IMR-90 (cell line): ENCODE data around the gene HMGA1. TPM values are rescaled to one million over a fixed set of nuclear protein-coding genes. Genes with fewer than 3 reads are reported as not detected.

Source experiments
- ATAC-seq: fragments of 200-7000 bp; cut with Tn5 transposase; 2 replicates; pipeline ENCODE4 v1.9.1; 2020; ENCODE audit warnings: low read depth, mild to moderate bottlenecking, moderate library complexity
- BruUV-seq: library from RNA; stranded (reverse); fragments of 400-500 nt; replicated peaks from 2 replicates; lab custom pipeline; 2021; lab: Mats Ljungman, UMichigan
- CTCF ChIA-PET: fragments of 300-600 bp; formaldehyde crosslinking; extraction: SDS; loops from one replicate; lab custom pipeline; 2021; ENCODE audit warnings: antibody characterized with exemption; lab: Yijun Ruan, JAX
- POLR2A ChIA-PET: fragments of 300-600 bp; sonication (Branson Sonifier 250); formaldehyde crosslinking; loops from one replicate; lab custom pipeline; 2022; ENCODE audit warnings: antibody characterized with exemption; ENCODE audit not compliant: unreplicated experiment; lab: Charles Lee
- DNase-seq: peaks from one replicate; pipeline ENCODE4 v3.0.0; 2013
- H2AFZ ChIP-seq: replicated peaks from 2 replicates; pipeline ENCODE3; 2013; ENCODE audit warnings: low read length, mild to moderate bottlenecking; ENCODE audit not compliant: poor library complexity
- H2AK5ac ChIP-seq: 2 replicates; pipeline ENCODE4 v1.6.1; 2013; ENCODE audit warnings: low read depth, low read length, inconsistent platforms
- H2AK9ac ChIP-seq: replicated peaks from 2 replicates; pipeline ENCODE3; 2013; ENCODE audit warnings: mild to moderate bottlenecking, low read depth, low read length, moderate library complexity; ENCODE audit not compliant: poor library complexity
- H2BK120ac ChIP-seq: 2 replicates; pipeline ENCODE4 v1.6.1; 2013; ENCODE audit warnings: low read depth, low read length, inconsistent platforms
- H2BK15ac ChIP-seq: 3 replicates; pipeline ENCODE4 v1.6.1; 2013; ENCODE audit warnings: low read depth, low read length, inconsistent platforms
- H2BK20ac ChIP-seq: 2 replicates; pipeline ENCODE4 v1.6.1; 2013; ENCODE audit warnings: low read depth, mild to moderate bottlenecking, inconsistent platforms, low read length, moderate library complexity
- H2BK5ac ChIP-seq: 2 replicates; pipeline ENCODE4 v1.6.1; 2013; ENCODE audit warnings: mild to moderate bottlenecking, low read depth, low read length, inconsistent platforms; ENCODE audit not compliant: poor library complexity, severe bottlenecking
- H3K14ac ChIP-seq: replicated peaks from 2 replicates; pipeline ENCODE4 v1.6.1; 2013; ENCODE audit warnings: low read depth, low read length, inconsistent platforms
- H3K18ac ChIP-seq: 2 replicates; pipeline ENCODE4 v1.6.1; 2013; ENCODE audit warnings: low read depth, low read length, control low read depth
- H3K23ac ChIP-seq: 2 replicates; pipeline ENCODE4 v1.6.1; 2013; ENCODE audit warnings: low read depth, low read length, inconsistent platforms
- H3K27ac ChIP-seq: 2 replicates; pipeline ENCODE4 v1.5.1; 2013; ENCODE audit warnings: mild to moderate bottlenecking, control low read depth, low read length; ENCODE audit not compliant: insufficient read depth
- H3K27me3 ChIP-seq: 2 replicates; pipeline ENCODE4 v1.6.1; 2013; ENCODE audit warnings: low read length; ENCODE audit not compliant: control insufficient read depth, insufficient read depth
- H3K36me3 ChIP-seq: 2 replicates; pipeline ENCODE4 v1.6.1; 2013; ENCODE audit warnings: low read length, mixed read lengths; ENCODE audit not compliant: control insufficient read depth, insufficient read depth
- H3K4ac ChIP-seq: 2 replicates; pipeline ENCODE4 v1.6.1; 2013; ENCODE audit warnings: low read depth, low read length, inconsistent platforms
- H3K4me1 ChIP-seq: 2 replicates; pipeline ENCODE4 v1.6.1; 2013; ENCODE audit warnings: low read length, mixed read lengths; ENCODE audit not compliant: control insufficient read depth, insufficient read depth
- H3K4me2 ChIP-seq: 2 replicates; pipeline ENCODE4 v1.6.1; 2013; ENCODE audit warnings: low read depth, mild to moderate bottlenecking, control low read depth, low read length, moderate library complexity
- H3K4me3 ChIP-seq: 2 replicates; pipeline ENCODE4 v1.5.1; 2013; ENCODE audit warnings: low read depth, mild to moderate bottlenecking, control low read depth, low read length, moderate library complexity; ENCODE audit not compliant: insufficient read depth
- H3K56ac ChIP-seq: 2 replicates; pipeline ENCODE4 v1.6.1; 2013; ENCODE audit warnings: low read length, inconsistent platforms; ENCODE audit not compliant: insufficient read depth; ENCODE audit errors: extremely low read depth
- H3K79me1 ChIP-seq, 2 experiments: 2 replicates each; pipeline ENCODE4 v1.6.1; 2013; ENCODE audit warnings: low read length in 2 of 2, inconsistent platforms in 1 of 2, low read depth in 1 of 2
- H3K9ac ChIP-seq: 2 replicates; pipeline ENCODE4 v1.6.1; 2013; ENCODE audit warnings: low read depth, low read length, control low read depth
- H3K9me1 ChIP-seq: 2 replicates; pipeline ENCODE4 v1.6.1; 2013; ENCODE audit warnings: low read length, inconsistent platforms; ENCODE audit not compliant: insufficient read depth
- H3K9me3 ChIP-seq: 2 replicates; pipeline ENCODE4 v1.6.1; 2013; ENCODE audit warnings: low read length; ENCODE audit not compliant: control insufficient read depth, insufficient read depth
- H4K20me1 ChIP-seq: 2 replicates; pipeline ENCODE4 v1.6.1; 2013; ENCODE audit warnings: low read length, inconsistent platforms; ENCODE audit not compliant: insufficient read depth
- H4K5ac ChIP-seq: 2 replicates; pipeline ENCODE4 v1.6.1; 2013; ENCODE audit warnings: mild to moderate bottlenecking, low read depth, low read length, control low read depth
- H4K8ac ChIP-seq, 2 experiments: 2 replicates each; pipeline ENCODE4 v1.6.1; 2013; ENCODE audit warnings: low read depth in 2 of 2, low read length in 2 of 2, control low read depth in 1 of 2, inconsistent platforms in 1 of 2
- H4K91ac ChIP-seq: 2 replicates; pipeline ENCODE4 v1.6.1; 2013; ENCODE audit warnings: low read depth, low read length, inconsistent platforms; ENCODE audit not compliant: insufficient read depth
- BHLHE40 ChIP-seq: fragments of 150-350 bp; IDR thresholded peaks from 2 replicates; pipeline ENCODE4 v1.6.1; 2016; ENCODE audit warnings: mild to moderate bottlenecking, low read depth, low read length
- ELK1 ChIP-seq: fragments of 150-350 bp; IDR thresholded peaks from 2 replicates; pipeline ENCODE4 v1.6.1; 2016; ENCODE audit warnings: low read depth, mild to moderate bottlenecking, low read length, moderate library complexity, borderline replicate concordance
- NFE2L2 ChIP-seq: fragments of 150-350 bp; IDR thresholded peaks from 2 replicates; pipeline ENCODE4 v1.6.1; 2016; ENCODE audit warnings: low read depth, mild to moderate bottlenecking, low read length
- POLR2A ChIP-seq: IDR thresholded peaks from 2 replicates; pipeline ENCODE4 v1.6.1; 2012; ENCODE audit warnings: mild to moderate bottlenecking, low read depth, low read length
- RAD21 ChIP-seq: IDR thresholded peaks from 2 replicates; pipeline ENCODE4 v1.6.1; 2012; ENCODE audit warnings: low read length, improper control_type of control experiment
- WGBS, 2 experiments: methylation state at CpG; one replicate each; pipeline versions ENCODE4 v1.1.5 to v1.1.7; 2013; ENCODE audit warnings: missing lambda C conversion rate in 2 of 2; ENCODE audit not compliant: insufficient read length in 1 of 2; ENCODE audit errors: extremely low coverage in 2 of 2; 5-methylcytosine and 5-hydroxymethylcytosine counted together
- dilution Hi-C: fragments of 300-500 bp; cut with HindIII; formaldehyde crosslinking; loops from one replicate; pipeline ENCODE4 v1.14.3; 2018; ENCODE audit warnings: low sequenced_read_pairs; ENCODE audit not compliant: unreplicated experiment
- in situ Hi-C: fragments of 300-500 bp; cut with MboI; formaldehyde crosslinking; loops from 3 replicates; pipeline ENCODE4 v1.14.3; 2019; ENCODE audit warnings: low sequenced_read_pairs, inconsistent platforms, mixed read lengths
- intact Hi-C: fragments of 100-400 bp; cut with micrococcal nuclease; formaldehyde crosslinking; loops from 2 replicates; pipeline ENCODE4 v1.10.0; 2022
- polyA plus RNA-seq, 3 experiments: library from polyadenylated mRNA; depleted of rRNA; stranded (reverse); fragments of >200 nt; gene quantifications; 2 replicates each; pipeline ENCODE4 v1.2.3, GENCODE V29; 2012; ENCODE audit warnings: low replicate concordance in 1 of 3
- total RNA-seq: library from RNA; depleted of rRNA; stranded (reverse); fragments of >200 nt; gene quantifications from 2 replicates; pipeline ENCODE4 v1.2.3, GENCODE V29; 2012

Gene HMGA1
- total and polyA plus RNA-seq, 2 of the 4 experiments (the other 2 are of a cell fraction) = 101 to 589 TPM

GRCh38 chr6:34238585-34239499 is 2.2 kb downstream of the HMGA1 start:
- Histone ChIP-seq H3K4me3 (peak overlapping the region; percentile 76), H4K91ac (peak overlapping the region; percentile 62), H3K4me1 (peaks cover 33% of the 10 kb centered on the region), H3K23ac (peak overlapping the region; percentile 97), H2BK15ac (peak overlapping the region; percentile 7; the same call in 1 of the 3 replicates), H3K56ac (peak overlapping the region; percentile 91), H3K4me2 (peak overlapping the region; percentile 82), H3K4ac (peak overlapping the region; percentile 85), H2AK9ac (peak overlapping the region; percentile 96), H3K36me3 (peaks cover 24% of the 10 kb centered on the region), H2BK20ac (no peak overlapping the region), H3K9me1 (peaks cover 27% of the 10 kb centered on the region), H3K18ac (peak overlapping the region; percentile 28; the same call in 1 of the 2 replicates), H4K5ac (peak overlapping the region; percentile 38), H4K8ac (peak overlapping the region; percentile 44 to 75), H3K9me3 (no peaks in the 10 kb centered on the region), H3K27ac (peak overlapping the region; percentile 61), H3K14ac (peak overlapping the region; percentile 97), H3K9ac (peak overlapping the region; percentile 71), H3K79me1 (peaks cover 14 to 50% of the 10 kb centered on the region in 2 experiments), H2AFZ (peak overlapping the region; percentile 53), H2AK5ac (peak overlapping the region; percentile 72), H4K20me1 (peaks cover 25% of the 10 kb centered on the region), H2BK120ac (peak overlapping the region; percentile 38; the same call in 1 of the 2 replicates), H3K27me3 (no peaks in the 10 kb centered on the region), H2BK5ac (peak overlapping the region; percentile 76)
- ChIA-PET POLR2A (no interaction called here), CTCF (no interaction called here)
- TF ChIP-seq ELK1 (no peak), POLR2A (peak; percentile 34; the same call in 1 of the 2 replicates), NFE2L2 (no peak), BHLHE40 (no peak), RAD21 (no peak)
- DNase-seq (no peak), ATAC-seq (no peak)
- WGBS, 2 experiments = 20% methylated on average over 3 of the region's 14 CpGs; no CpG with 5 or more reads in 1 of the 2 experiments
- dilution Hi-C loops (no loop called here), in situ Hi-C loops (no loop called here), intact Hi-C loops (loop anchor here (5.0 kb wide), 1 partner anchor 42 kb away; no protein-coding TSS in a partner anchor)
- no TSS peak for BruUV-seq
